Measurements from ENCODE around the gene TEX22. TPM values are rescaled to one million over a fixed set of nuclear protein-coding genes. Genes with fewer than 3 reads are reported as not detected.

The TEX22 gene
- total and polyA plus RNA-seq, 8 donors = 0.18 to 0.35 TPM; not detected in 6

GRCh38 chr14:105423488-105424195 is 25.3 kb downstream of the TEX22 start:
- Histone ChIP-seq H3K27ac (no peak overlapping the region), H3K4me3 (no peak overlapping the region), H3K36me3 (peaks cover 0 to 35% (median 20%) of the 10 kb centered on the region in 4 donors), H3K4me1 (peaks cover 30 to 35% (median 33%) of the 10 kb centered on the region in 4 donors), H3K9me3 (peaks cover 0 to 3% (median 0%) of the 10 kb centered on the region in 4 donors), H3K27me3 (no peaks in the 10 kb centered on the region)
- no peak for DNase-seq
- no peak for TF ChIP-seq EP300 (IDR thresholded peaks at IDR 0.05)
- TF ChIP-seq CTCF (IDR thresholded peaks at IDR 0.05) = no peak
- no peak for TF ChIP-seq POLR2A (IDR thresholded peaks at IDR 0.05)
- TF ChIP-seq POLR2AphosphoS5 (IDR thresholded peaks at IDR 0.05) = no peak
- intact Hi-C loops (cut with DNase I; ENCODE audit: low total_unique reads) = no loop called here
- 94 to 97% (median 97%) methylated on average over 19 to 21 of the region's 21 CpGs for WGBS, 5 donors

GRCh38 chr14:105424861-105425260 is 26.5 kb downstream of the TEX22 start:
- intact Hi-C loops (cut with DNase I; ENCODE audit: low total_unique reads) = no loop called here
- H3K9me3 ChIP-seq = peaks cover 0 to 3% (median 0%) of the 10 kb centered on the region in 4 donors
- no peaks in the 10 kb centered on the region for H3K27me3 ChIP-seq
- no peak for DNase-seq
- H3K4me1 ChIP-seq = peaks cover 23 to 28% (median 25%) of the 10 kb centered on the region in 4 donors
- WGBS, 5 donors = 82 to 96% (median 96%) methylated on average over 5 to 12 of the region's 12 CpGs
- H3K27ac ChIP-seq = no peak overlapping the region
- TF ChIP-seq POLR2A (IDR thresholded peaks at IDR 0.05) (no peak), CTCF (IDR thresholded peaks at IDR 0.05) (no peak)
- H3K4me3 ChIP-seq = no peak overlapping the region
- peaks cover 0 to 35% (median 20%) of the 10 kb centered on the region in 4 donors for H3K36me3 ChIP-seq

GRCh38 chr14:105425823-105426247 is 27.5 kb downstream of the TEX22 start:
- intact Hi-C loops (cut with DNase I; ENCODE audit: low total_unique reads) = no loop called here
- no peak for TF ChIP-seq CTCF (IDR thresholded peaks at IDR 0.05)
- no peak for TF ChIP-seq POLR2A (IDR thresholded peaks at IDR 0.05)
- no peak for TF ChIP-seq POLR2AphosphoS5 (IDR thresholded peaks at IDR 0.05)
- TF ChIP-seq EP300 (IDR thresholded peaks at IDR 0.05) = no peak
- H3K36me3 ChIP-seq = peaks cover 0 to 37% (median 20%) of the 10 kb centered on the region in 4 donors
- peaks cover 18 to 31% (median 22%) of the 10 kb centered on the region in 4 donors for H3K4me1 ChIP-seq
- H3K27me3 ChIP-seq = no peaks in the 10 kb centered on the region
- WGBS, 5 donors = 91 to 99% (median 95%) methylated on average over 9 to 23 of the region's 23 CpGs
- H3K27ac ChIP-seq = no peak overlapping the region
- H3K9me3 ChIP-seq = peaks cover 0 to 3% (median 0%) of the 10 kb centered on the region in 4 donors
- H3K4me3 ChIP-seq = no peak overlapping the region
- no peak for DNase-seq

GRCh38 chr14:105426416-105427130 is 28.2 kb downstream of the TEX22 start:
- 93 to 99% (median 98%) methylated on average over 20 to 21 of the region's 21 CpGs for WGBS, 5 donors
- intact Hi-C loops (cut with DNase I; ENCODE audit: low total_unique reads) = no loop called here
- peaks cover 0 to 44% (median 20%) of the 10 kb centered on the region in 4 donors for H3K36me3 ChIP-seq

More at GRCh38 chr14:105426416-105427130, 28.2 kb downstream of the TEX22 start:
- no peak for DNase-seq
- Histone ChIP-seq H3K27me3 (no peaks in the 10 kb centered on the region), H3K4me3 (no peak overlapping the region), H3K4me1 (peaks cover 10 to 28% (median 15%) of the 10 kb centered on the region in 4 donors), H3K27ac (no peak overlapping the region), H3K9me3 (peaks cover 0 to 3% (median 0%) of the 10 kb centered on the region in 4 donors)
- TF ChIP-seq CTCF (IDR thresholded peaks at IDR 0.05) (no peak), POLR2AphosphoS5 (IDR thresholded peaks at IDR 0.05) (no peak), POLR2A (IDR thresholded peaks at IDR 0.05) (no peak), EP300 (IDR thresholded peaks at IDR 0.05) (no peak)

All from stomach (tissue), 9 donors.